ENCODE results near the gene NOS1AP. TPM values are rescaled to one million over a fixed set of nuclear protein-coding genes. Genes with fewer than 3 reads are reported as not detected.

The NOS1AP gene
- total and polyA plus RNA-seq, 9 of the 15 experiments (the other 6 are each of a cell fraction or from before 2014, with no cell fraction given): 0.07 to 1.5 (median 0.22) TPM

GRCh38 chr1:162185314-162186025 lies 116.0 kb downstream of the NOS1AP start (continued):
- TF ChIP-seq ZC3H4 (CRISPR knock-in tag; IDR thresholded peaks at IDR 0.05; ENCODE audit: borderline replicate concordance): no peak
- no peak for TF ChIP-seq POLR2G (IDR thresholded peaks at IDR 0.05; ENCODE audit: low read depth, low read length)
- no peak for TF ChIP-seq SAFB2 (IDR thresholded peaks at IDR 0.05; ENCODE audit: borderline replicate concordance, low read depth, low read length, severe bottlenecking)
- TF ChIP-seq SMAD4 (CRISPR knock-in tag; conservative IDR thresholded peaks at IDR 0.05): peak; percentile 25; the same call in 1 of the 2 replicates
- TF ChIP-seq E2F3 (CRISPR knock-in tag; IDR thresholded peaks at IDR 0.05): no peak
- no peak for TF ChIP-seq RBFOX2 (IDR thresholded peaks at IDR 0.05; ENCODE audit: low read depth, low read length)
- TF ChIP-seq CBX3 (IDR thresholded peaks at IDR 0.05; ENCODE audit: borderline replicate concordance in 1 of 2, low read length in 2 of 2): no peak
- peak; percentile 34; the same call in 1 of the 2 replicates for TF ChIP-seq GATA2 (CRISPR knock-in tag; IDR thresholded peaks at IDR 0.05)
- TF ChIP-seq BHLHE40 (IDR thresholded peaks at IDR 0.05; ENCODE audit: low read length): no peak
- no peak for TF ChIP-seq ATF1 (CRISPR knock-in tag; IDR thresholded peaks at IDR 0.05)
- 0 out of 2 replicates have a peak, but pooled peaks have one; percentile 10 for TF ChIP-seq ATF1 (tag; IDR thresholded peaks at IDR 0.05)
- TF ChIP-seq L3MBTL2 (IDR thresholded peaks at IDR 0.05): no peak
- peak; percentile 24; the same call in 1 of the 2 replicates for TF ChIP-seq RNF2 (IDR thresholded peaks at IDR 0.05)
- TF ChIP-seq, protein P1, sequence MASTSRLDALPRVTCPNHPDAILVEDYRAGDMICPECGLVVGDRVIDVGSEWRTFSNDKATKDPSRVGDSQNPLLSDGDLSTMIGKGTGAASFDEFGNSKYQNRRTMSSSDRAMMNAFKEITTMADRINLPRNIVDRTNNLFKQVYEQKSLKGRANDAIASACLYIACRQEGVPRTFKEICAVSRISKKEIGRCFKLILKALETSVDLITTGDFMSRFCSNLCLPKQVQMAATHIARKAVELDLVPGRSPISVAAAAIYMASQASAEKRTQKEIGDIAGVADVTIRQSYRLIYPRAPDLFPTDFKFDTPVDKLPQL (IDR thresholded peaks at IDR 0.05; ENCODE audit: extremely low read depth, insufficient read length): no peak
- TF ChIP-seq ZNF133 (CRISPR knock-in tag; IDR thresholded peaks at IDR 0.05): no peak
- TF ChIP-seq RB1 (IDR thresholded peaks at IDR 0.05; ENCODE audit: low read depth): 0 out of 2 replicates have a peak, but pooled peaks have one; percentile 15
- TF ChIP-seq ZNF57 (CRISPR knock-in tag; IDR thresholded peaks at IDR 0.05): no peak
- peak in 1 of 2 experiments; percentile 87; a peak in 2 of 4 replicates for TF ChIP-seq RCOR1 (IDR thresholded peaks at IDR 0.05; ENCODE audit: borderline replicate concordance in 1 of 2, low read depth in 2 of 2, low read length in 2 of 2)
- TF ChIP-seq YY1 (IDR thresholded peaks at IDR 0.05; ENCODE audit: borderline replicate concordance in 1 of 3, control insufficient read depth in 1 of 3, extremely low read depth in 1 of 3, insufficient read depth in 3 of 3, insufficient read length in 1 of 3, insufficient replicate concordance in 2 of 3, low read depth in 1 of 3, low read length in 2 of 3): no peak
- no peak for TF ChIP-seq BRF1 (IDR thresholded peaks at IDR 0.05; ENCODE audit: borderline replicate concordance, extremely low read depth, insufficient read length)
- TF ChIP-seq CBFB (CRISPR knock-in tag; IDR thresholded peaks at IDR 0.05): no peak
- TF ChIP-seq ASH1L (IDR thresholded peaks at IDR 0.05; ENCODE audit: borderline replicate concordance, low read depth, partially characterized antibody): no peak
- 0 out of 2 replicates have a peak, but pooled peaks have one; percentile 49 for TF ChIP-seq HDAC2 (IDR thresholded peaks at IDR 0.05)
- TF ChIP-seq CBFA2T3 (IDR thresholded peaks at IDR 0.05): peak; percentile 70
- TF ChIP-seq TAL1 (IDR thresholded peaks at IDR 0.05): 0 out of 2 replicates have a peak, but pooled peaks have one; percentile 13
- TF ChIP-seq LCOR (CRISPR knock-in tag; IDR thresholded peaks at IDR 0.05): peak; percentile 69; the same call in 1 of the 2 replicates
- TF ChIP-seq NFE2L1 (tag; IDR thresholded peaks at IDR 0.05; ENCODE audit: borderline replicate concordance, low read depth): no peak
- TF ChIP-seq MAFG (tag; conservative IDR thresholded peaks at IDR 0.05): peak; percentile 95
- no peak for TF ChIP-seq ZNF561 (CRISPR knock-in tag; conservative IDR thresholded peaks at IDR 0.05)
- TF ChIP-seq JUNB (CRISPR knock-in tag; conservative IDR thresholded peaks at IDR 0.05): no peak
- TF ChIP-seq POLR3G (IDR thresholded peaks at IDR 0.05; ENCODE audit: extremely low read depth, insufficient read length, insufficient replicate concordance): no peak
- TF ChIP-seq LARP7 (IDR thresholded peaks at IDR 0.05): no peak
